ENCODE measurements around the gene S1PR3. TPM values are rescaled to one million over a fixed set of nuclear protein-coding genes. Genes with fewer than 3 reads are reported as not detected.

S1PR3 gene
- total and polyA plus RNA-seq, 2 donors (not counting 3 experiments of a cell fraction or from before 2014, with no cell fraction given): 12.5 to 25.8 TPM

DNA sequence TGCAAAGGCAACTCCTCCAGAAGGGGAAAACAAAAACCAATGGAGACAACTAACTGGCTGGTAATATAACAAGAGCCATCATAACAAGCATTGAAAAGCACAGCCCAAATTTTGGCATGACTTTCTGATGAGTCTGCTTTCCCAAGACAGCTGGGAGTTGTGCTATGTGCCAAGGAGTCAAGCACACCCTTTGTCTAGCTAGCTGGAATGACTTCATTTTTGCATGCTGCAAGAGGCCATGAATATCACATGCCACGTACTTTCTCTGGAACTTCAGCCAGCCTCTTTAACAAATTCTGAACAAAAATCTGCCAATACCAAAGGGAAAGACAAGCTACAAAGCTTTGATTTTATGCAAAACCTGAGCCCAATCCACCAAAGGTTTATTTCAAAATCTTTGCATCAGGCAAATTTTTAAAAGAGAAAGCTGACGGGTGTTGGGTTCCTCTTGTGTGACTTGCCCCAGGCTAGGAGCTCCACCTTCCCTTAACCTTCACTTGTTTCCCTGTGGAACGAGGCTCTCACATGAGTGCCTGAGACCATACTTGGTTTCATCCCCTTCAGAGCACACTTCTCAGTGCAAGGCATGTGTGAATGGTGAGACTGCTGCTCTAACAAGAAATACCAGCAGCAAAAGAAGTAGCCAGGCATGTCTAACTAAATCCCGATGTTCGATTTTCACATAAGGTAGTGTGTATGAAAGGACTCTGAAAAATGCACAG, 47.3 kb downstream of the S1PR3 start:
- DNase-seq (ENCODE audit: low read depth, low spot score) (no peak), FAIRE-seq (no peak)
- ChIA-PET POLR2A (no interaction called here), CTCF (no interaction called here)
- Histone ChIP-seq H4K20me1 (replicated peaks; ENCODE audit: control insufficient read depth, extremely low read depth, insufficient read depth, low read length) (no peaks in the 10 kb centered on the region), H3K4me3 (replicated peaks in 1 of 3; ENCODE audit: insufficient read depth in 1 of 3, low read depth in 1 of 3, low read length in 3 of 3) (no peak overlapping the region), H3K36me3 (ENCODE audit: control insufficient read depth in 2 of 2, extremely low read depth in 1 of 2, insufficient read depth in 2 of 2, low read length in 2 of 2) (no peaks in the 10 kb centered on the region), H3K4me2 (ENCODE audit: insufficient read depth, low read length) (no peak overlapping the region), H3K4me1 (ENCODE audit: control insufficient read depth, extremely low read depth, insufficient read depth, low read length) (peaks cover 4% of the 10 kb centered on the region), H3K27me3 (ENCODE audit: control insufficient read depth in 2 of 2, insufficient read depth in 2 of 2, low read length in 2 of 2) (no peaks in the 10 kb centered on the region), H2AFZ (ENCODE audit: low read depth, low read length) (no peak overlapping the region), H3K9me1 (replicated peaks; ENCODE audit: control insufficient read depth, extremely low read depth, insufficient read depth, low read length) (no peaks in the 10 kb centered on the region), H3K27ac (ENCODE audit: insufficient read depth, low read depth, low read length) (no peak overlapping the region), H3K9me3 (replicated peaks; ENCODE audit: control insufficient read depth, insufficient read depth, low read length) (no peaks in the 10 kb centered on the region), H3K9ac (replicated peaks; ENCODE audit: extremely low read depth, insufficient read depth, low read length) (no peak overlapping the region), H3K79me2 (ENCODE audit: control insufficient read depth, insufficient read depth, low read length) (no peaks in the 10 kb centered on the region)
- intact Hi-C loops (cut with micrococcal nuclease): no loop called here
- dilution Hi-C loops (cut with MboI; ENCODE audit: extremely low pct_ligation_motif_present, low sequenced_read_pairs): no loop called here
- TF ChIP-seq GATA2 (IDR thresholded peaks at IDR 0.05; ENCODE audit: insufficient read depth, insufficient read length, low read depth, low read length) (no peak), MYC (IDR thresholded peaks at IDR 0.05; ENCODE audit: low read depth, low read length) (no peak), EZH2 (IDR thresholded peaks at IDR 0.05; ENCODE audit: borderline replicate concordance, low read depth, low read length, severe bottlenecking) (no peak), JUN (IDR thresholded peaks at IDR 0.05; ENCODE audit: borderline replicate concordance, insufficient read depth, insufficient read length, low read depth) (no peak), POLR2A (IDR thresholded peaks at IDR 0.05; ENCODE audit: low read depth, low read length) (no peak), POLR2AphosphoS5 (IDR thresholded peaks at IDR 0.05; ENCODE audit: insufficient read depth, low read depth, low read length) (no peak), FOS (IDR thresholded peaks at IDR 0.05; ENCODE audit: borderline replicate concordance, insufficient read depth, low read length) (no peak)
- TF ChIP-seq, protein P1, sequence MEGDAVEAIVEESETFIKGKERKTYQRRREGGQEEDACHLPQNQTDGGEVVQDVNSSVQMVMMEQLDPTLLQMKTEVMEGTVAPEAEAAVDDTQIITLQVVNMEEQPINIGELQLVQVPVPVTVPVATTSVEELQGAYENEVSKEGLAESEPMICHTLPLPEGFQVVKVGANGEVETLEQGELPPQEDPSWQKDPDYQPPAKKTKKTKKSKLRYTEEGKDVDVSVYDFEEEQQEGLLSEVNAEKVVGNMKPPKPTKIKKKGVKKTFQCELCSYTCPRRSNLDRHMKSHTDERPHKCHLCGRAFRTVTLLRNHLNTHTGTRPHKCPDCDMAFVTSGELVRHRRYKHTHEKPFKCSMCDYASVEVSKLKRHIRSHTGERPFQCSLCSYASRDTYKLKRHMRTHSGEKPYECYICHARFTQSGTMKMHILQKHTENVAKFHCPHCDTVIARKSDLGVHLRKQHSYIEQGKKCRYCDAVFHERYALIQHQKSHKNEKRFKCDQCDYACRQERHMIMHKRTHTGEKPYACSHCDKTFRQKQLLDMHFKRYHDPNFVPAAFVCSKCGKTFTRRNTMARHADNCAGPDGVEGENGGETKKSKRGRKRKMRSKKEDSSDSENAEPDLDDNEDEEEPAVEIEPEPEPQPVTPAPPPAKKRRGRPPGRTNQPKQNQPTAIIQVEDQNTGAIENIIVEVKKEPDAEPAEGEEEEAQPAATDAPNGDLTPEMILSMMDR (IDR thresholded peaks at IDR 0.05; ENCODE audit: extremely low read depth in 1 of 2, insufficient read depth in 1 of 2, low read depth in 1 of 2, low read length in 2 of 2): no peak
- TF ChIP-seq, protein P2, sequence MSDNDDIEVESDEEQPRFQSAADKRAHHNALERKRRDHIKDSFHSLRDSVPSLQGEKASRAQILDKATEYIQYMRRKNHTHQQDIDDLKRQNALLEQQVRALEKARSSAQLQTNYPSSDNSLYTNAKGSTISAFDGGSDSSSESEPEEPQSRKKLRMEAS (IDR thresholded peaks at IDR 0.05; ENCODE audit: insufficient read depth, insufficient read length): no peak
- BruUV-seq (replicated peaks): no TSS peak

Measured in endothelial cell of umbilical vein (primary cell).